ENCODE data around the gene MINDY1.
A peak's percentile ranks its signal among the peaks of the same experiment; 100 is the strongest.

The MINDY1 gene

GRCh38 chr1:150981805-150982712 lies 24.6 kb downstream of the MINDY1 start, which contains the start of gene ANXA9:
Gene ANXA9 (plus strand): TSS chr1:150982292. CDS start chr1:150983106, 814 bp downstream.
- peak; percentile 39 for DNase-seq

GRCh38 chr1:150981177-150981804 lies 25.4 kb downstream of the MINDY1 start:
- DNase-seq = no peak

GRCh38 chr1:150979092-150980056 lies 27.3 kb downstream of the MINDY1 start:
- DNase-seq = peak; percentile 71

GRCh38 chr1:150976879-150977694 lies 29.6 kb downstream of the MINDY1 start:
- DNase-seq = peak; percentile 70

GRCh38 chr1:150976401-150976821 lies 30.3 kb downstream of the MINDY1 start:
- DNase-seq = no peak

GRCh38 chr1:150974580-150975478 lies 31.9 kb downstream of the MINDY1 start, which contains the start of gene CERS2:
Gene CERS2 (minus strand): TSS chr1:150974835. CDS start chr1:150969090, 5,745 bp downstream.
- DNase-seq = peak; percentile 64

- DNase-seq = peak; percentile 37
Measured at GRCh38 chr1:150973836-150974579, 32.7 kb downstream of the MINDY1 start.

GRCh38 chr1:150973258-150973835 lies 33.4 kb downstream of the MINDY1 start:
- no peak for DNase-seq

- DNase-seq = no peak
Measured at GRCh38 chr1:150972417-150972940, 34.2 kb downstream of the MINDY1 start.

- DNase-seq = no peak
Measured at GRCh38 chr1:150971583-150972416, 34.9 kb downstream of the MINDY1 start.

GRCh38 chr1:150970808-150971582 lies 35.7 kb downstream of the MINDY1 start:
- DNase-seq = no peak

- no peak for DNase-seq
Measured at GRCh38 chr1:150969626-150970025, 37.1 kb downstream of the MINDY1 start.

GRCh38 chr1:150968491-150968890 lies 38.2 kb downstream of the MINDY1 start:
- DNase-seq = no peak

- DNase-seq = no peak
Measured at GRCh38 chr1:150967936-150968335, 38.8 kb downstream of the MINDY1 start.

GRCh38 chr1:150966011-150966410 lies 40.7 kb downstream of the MINDY1 start:
- no peak for DNase-seq

- no peak for DNase-seq
Measured at GRCh38 chr1:150965605-150966004, 41.1 kb downstream of the MINDY1 start.

GRCh38 chr1:150964164-150964489 lies 42.6 kb downstream of the MINDY1 start:
- no peak for DNase-seq
